GM23248 (cell line): ENCODE data around the gene ZBTB40. TPM values are rescaled to one million over a fixed set of nuclear protein-coding genes. Genes with fewer than 3 reads are reported as not detected.

Experiments
- DNase-seq: peaks from one replicate; pipeline ENCODE4 v3.0.0-alpha.2; 2015
- H2AFZ ChIP-seq: fragments of 200-600 bp; sonication (generic); 2 replicates; pipeline ENCODE4 v1.6.1; 2016; ENCODE audit warnings: antibody characterized with exemption
- H3F3A ChIP-seq: fragments of 200-600 bp; sonication (generic); 2 replicates; pipeline ENCODE4 v1.6.1; 2016; ENCODE audit warnings: mild to moderate bottlenecking, antibody characterized with exemption, mixed run types; ENCODE audit not compliant: insufficient read depth
- H3K27ac ChIP-seq: fragments of 200-600 bp; sonication (generic); 2 replicates; pipeline ENCODE4 v1.5.1; 2016; ENCODE audit warnings: mild to moderate bottlenecking
- H3K27me3 ChIP-seq: fragments of 200-600 bp; sonication (generic); replicated peaks from 2 replicates; pipeline ENCODE4 v1.6.1; 2016; ENCODE audit warnings: mild to moderate bottlenecking; ENCODE audit not compliant: insufficient read depth
- H3K36me3 ChIP-seq: fragments of 200-600 bp; sonication (generic); 2 replicates; pipeline ENCODE4 v1.6.1; 2016; ENCODE audit warnings: low read depth, mild to moderate bottlenecking
- H3K4me1 ChIP-seq: fragments of 200-600 bp; sonication (generic); 2 replicates; pipeline ENCODE4 v1.6.1; 2016; ENCODE audit warnings: mild to moderate bottlenecking; ENCODE audit not compliant: insufficient read depth
- H3K4me2 ChIP-seq: fragments of 200-600 bp; sonication (generic); one replicate; pipeline ENCODE4 v1.6.1; 2016; ENCODE audit warnings: mild to moderate bottlenecking; ENCODE audit not compliant: unreplicated experiment
- H3K4me3 ChIP-seq: fragments of 200-600 bp; sonication (generic); 2 replicates; pipeline ENCODE4 v1.5.1; 2016; ENCODE audit warnings: mild to moderate bottlenecking
- H3K79me2 ChIP-seq: fragments of 200-600 bp; sonication (generic); 2 replicates; pipeline ENCODE4 v1.6.1; 2016; ENCODE audit warnings: mild to moderate bottlenecking; ENCODE audit not compliant: insufficient read depth
- H3K9ac ChIP-seq: fragments of 200-600 bp; sonication (generic); 2 replicates; pipeline ENCODE4 v1.6.1; 2016; ENCODE audit warnings: mild to moderate bottlenecking
- H3K9me2 ChIP-seq: fragments of 200-600 bp; sonication (generic); 2 replicates; pipeline ENCODE4 v1.6.1; 2016; ENCODE audit warnings: mixed run types, mild to moderate bottlenecking, moderate library complexity; ENCODE audit not compliant: insufficient read depth
- H3K9me3 ChIP-seq: fragments of 200-600 bp; sonication (generic); one replicate; pipeline ENCODE4 v1.6.1; 2017; ENCODE audit warnings: low read depth
- H4K20me1 ChIP-seq: fragments of 200-600 bp; sonication (generic); 2 replicates; pipeline ENCODE4 v1.6.0; 2016; ENCODE audit not compliant: insufficient read depth
- EZH2 ChIP-seq: fragments of 200-600 bp; sonication (generic); IDR thresholded peaks from 2 replicates; pipeline ENCODE4 v1.6.1; 2018; ENCODE audit warnings: antibody characterized with exemption, mild to moderate bottlenecking; ENCODE audit not compliant: insufficient read depth, poor library complexity, severe bottlenecking
- EZH2phosphoT487 ChIP-seq: fragments of 200-600 bp; sonication (generic); IDR thresholded peaks from 2 replicates; pipeline ENCODE4 v1.6.1; 2018; ENCODE audit warnings: antibody characterized with exemption, moderate library complexity, mild to moderate bottlenecking, low read depth; ENCODE audit not compliant: insufficient read depth
- WGBS, 2 experiments: methylation state at CpG; one replicate each; pipeline ENCODE4 v1.1.6; 2015 to 2017; ENCODE audit warnings: low lambda C conversion rate in 2 of 2, low coverage in 1 of 2; ENCODE audit errors: missing lambda C conversion rate in 2 of 2; 5-methylcytosine and 5-hydroxymethylcytosine counted together
- in situ Hi-C: fragments of 300-500 bp; cut with MboI; formaldehyde crosslinking; loops from 2 replicates; pipeline ENCODE4 v1.15.0; 2020
- polyA plus RNA-seq: library from polyadenylated mRNA; unstranded; fragments of >200 nt; fragmentation: Nextera tagmentation; extraction: Ambion mirVana; gene quantifications from 2 replicates; pipeline ENCODE4 v1.2.1, GENCODE V29; 2016
- total RNA-seq: library from RNA; depleted of rRNA; stranded (reverse); fragments of >200 nt; shearing (Covaris generic); gene quantifications from 2 replicates; pipeline ENCODE4 v1.2.3, GENCODE V29; 2014; rRNA removed

Gene ZBTB40
- total and polyA plus RNA-seq, 2 experiments from 2014 or later = 3.3 to 8.1 TPM

DNA sequence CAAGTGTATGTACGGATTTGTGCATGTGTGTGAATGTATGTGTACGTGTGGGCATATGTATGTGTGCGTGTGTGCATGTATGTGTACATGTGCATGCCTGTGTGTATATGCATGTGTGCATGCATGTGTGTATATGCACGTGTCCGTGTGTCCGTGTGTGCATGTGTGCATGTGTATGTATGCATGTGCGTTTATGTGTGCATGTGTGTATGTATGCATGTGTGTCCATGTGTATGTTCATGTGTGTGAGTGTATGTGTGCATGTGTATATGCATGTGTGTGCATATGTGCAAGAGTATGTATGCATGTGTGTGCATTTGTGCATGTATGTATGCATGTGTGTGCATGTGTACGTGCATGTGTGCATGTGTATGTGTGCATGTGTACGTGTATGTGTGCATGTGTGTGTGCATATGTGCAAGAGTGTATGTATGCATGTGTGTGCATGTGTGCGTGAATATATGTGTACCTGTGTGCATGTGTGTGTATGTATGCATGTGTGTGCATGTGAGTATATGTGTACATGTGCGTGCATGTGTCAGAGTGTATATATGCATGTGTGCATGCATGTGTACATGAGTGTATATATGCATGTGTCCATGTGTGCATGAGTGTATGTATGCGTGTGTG is 127.2 kb downstream of the ZBTB40 start:
- H3F3A ChIP-seq = peaks cover 18% of the 10 kb centered on the region
- H2AFZ ChIP-seq = no peak overlapping the region
- in situ Hi-C loops = no loop called here
- no peaks in the 10 kb centered on the region for H4K20me1 ChIP-seq
- no peaks in the 10 kb centered on the region for H3K36me3 ChIP-seq
- H3K9me2 ChIP-seq = no peaks in the 10 kb centered on the region
- TF ChIP-seq EZH2 (no peak), EZH2phosphoT487 (no peak)
- no peaks in the 10 kb centered on the region for H3K79me2 ChIP-seq
- WGBS, 2 experiments = 62 to 64% methylated on average over 12 of the region's 12 CpGs
- no peak overlapping the region for H3K4me3 ChIP-seq
- H3K9me3 ChIP-seq = no peaks in the 10 kb centered on the region
- no peak overlapping the region for H3K4me2 ChIP-seq
- peaks cover 24% of the 10 kb centered on the region for H3K27me3 ChIP-seq
- no peak for DNase-seq
- no peak overlapping the region for H3K9ac ChIP-seq
- no peaks in the 10 kb centered on the region for H3K4me1 ChIP-seq
- H3K27ac ChIP-seq = no peak overlapping the region

DNA sequence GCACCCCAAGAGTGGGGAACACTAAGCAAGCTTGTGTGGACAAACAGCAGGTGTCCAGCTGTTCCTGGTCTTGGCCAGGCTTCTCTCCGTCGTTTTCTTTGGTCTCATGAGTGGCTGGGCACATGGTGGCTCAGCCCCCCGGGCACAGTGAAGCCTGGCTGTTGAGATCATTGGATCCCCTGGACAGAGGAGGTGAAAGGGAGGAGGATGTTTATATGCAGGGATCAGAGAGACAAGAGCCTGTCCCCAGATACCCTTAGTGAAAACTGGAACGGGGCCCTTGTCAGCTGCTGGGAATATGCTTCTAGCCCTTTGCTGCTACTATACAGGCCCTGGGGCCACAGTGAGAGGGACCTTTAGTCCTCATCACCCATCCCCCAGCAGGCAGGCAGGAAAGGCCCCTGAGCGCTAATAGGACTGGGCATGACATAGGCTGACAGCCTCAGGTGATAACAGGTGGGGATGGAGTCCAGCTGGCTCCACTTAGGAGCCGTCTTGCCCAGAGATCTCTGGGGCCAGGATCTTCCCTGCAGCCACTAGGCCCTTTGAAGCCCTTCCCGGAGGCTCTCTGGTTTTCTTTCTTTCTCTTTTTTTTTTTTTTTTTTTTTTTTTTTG is 128.0 kb downstream of the ZBTB40 start:
- 26 to 34% methylated on average over 7 of the region's 7 CpGs for WGBS, 2 experiments
- Histone ChIP-seq H3K4me3 (no peak overlapping the region), H3K27ac (no peak overlapping the region)

More for the DNA sequence above, 128.0 kb downstream of the ZBTB40 start:
- TF ChIP-seq EZH2phosphoT487 (no peak), EZH2 (no peak)
- Histone ChIP-seq H3K9ac (no peak overlapping the region), H3K36me3 (no peaks in the 10 kb centered on the region), H3K9me3 (no peaks in the 10 kb centered on the region), H3K4me1 (no peaks in the 10 kb centered on the region), H3K79me2 (no peaks in the 10 kb centered on the region), H4K20me1 (no peaks in the 10 kb centered on the region), H2AFZ (no peak overlapping the region), H3K4me2 (no peak overlapping the region), H3K27me3 (peaks cover 16% of the 10 kb centered on the region), H3F3A (peaks cover 18% of the 10 kb centered on the region), H3K9me2 (no peaks in the 10 kb centered on the region)
- DNase-seq = no peak
- in situ Hi-C loops = no loop called here

Other genes starting within 250 kb of the ZBTB40 start
- gene EPHA8, start 111.6 kb downstream of the ZBTB40 start, total RNA-seq = not detected in 2 replicates
- not detected in 2 replicates for gene EPHA8, start 111.6 kb downstream of the ZBTB40 start, polyA plus RNA-seq
- not detected in 2 replicates for gene C1QA, start 184.8 kb downstream of the ZBTB40 start, total RNA-seq
- gene C1QA, start 184.8 kb downstream of the ZBTB40 start, polyA plus RNA-seq = not detected in 2 replicates
- gene C1QC, start 191.8 kb downstream of the ZBTB40 start, total RNA-seq = not detected in 2 replicates
- not detected in 2 replicates for gene C1QC, start 191.8 kb downstream of the ZBTB40 start, polyA plus RNA-seq
- not detected in 2 replicates for gene C1QB, start 201.4 kb downstream of the ZBTB40 start, total RNA-seq
- gene C1QB, start 201.4 kb downstream of the ZBTB40 start, polyA plus RNA-seq = not detected in 2 replicates